Right lobe of liver (tissue), 6 donors: ENCODE results near the gene GOSR2. TPM values are rescaled to one million over a fixed set of nuclear protein-coding genes. Genes with fewer than 3 reads are reported as not detected.

Experiments used
- ATAC-seq, 4 donors: fragments of 200-7000 bp; cut with Tn5 transposase; one replicate each; pipeline ENCODE4 v1.9.1; 2020; ENCODE audit warnings: mild to moderate bottlenecking in 4 of 4, moderate library complexity in 4 of 4
- DNase-seq, 3 donors: peaks; one replicate each; pipeline ENCODE4 v3.0.0-alpha.2; 2020
- H3K27ac ChIP-seq, 3 donors: fragments of 200-600 bp; one replicate each; pipeline ENCODE4 v1.8.0; 2022
- H3K27me3 ChIP-seq, 2 donors: fragments of 200-600 bp; one replicate each; pipeline ENCODE4 v1.8.0; 2022
- H3K36me3 ChIP-seq, 4 donors: fragments of 200-600 bp; sonication (generic) in 1 of 4; one replicate each; pipeline versions ENCODE4 v1.5.1 to v1.8.0; 2017 to 2022; ENCODE audit warnings: control low read depth in 1 of 4
- H3K4me1 ChIP-seq, 4 donors: fragments of 200-600 bp; sonication (generic) in 1 of 4; one replicate each; pipeline versions ENCODE4 v1.5.1 to v1.8.0; 2017 to 2022; ENCODE audit warnings: control low read depth in 1 of 4
- H3K4me3 ChIP-seq, 3 donors: fragments of 200-600 bp; one replicate each; pipeline ENCODE4 v1.8.0; 2022
- H3K9me3 ChIP-seq, 4 donors: fragments of 200-600 bp; sonication (generic) in 1 of 4; one replicate each; pipeline versions ENCODE4 v1.5.1 to v1.8.0; 2017 to 2022; ENCODE audit warnings: control low read depth in 1 of 4
- POLR2A ChIP-seq: fragments of 450-650 bp; IDR thresholded peaks from one replicate; pipeline ENCODE4 v1.6.1; 2017; ENCODE audit warnings: antibody characterized with exemption, mild to moderate bottlenecking
- WGBS: methylation state at CpG from one replicate; pipeline ENCODE4 v1.1.6; 2018; ENCODE audit warnings: low coverage, low lambda C conversion rate; ENCODE audit not compliant: insufficient coverage; ENCODE audit errors: missing lambda C conversion rate; 5-methylcytosine and 5-hydroxymethylcytosine counted together
- intact Hi-C, 2 donors: fragments of 100-400 bp; cut with DNase I; formaldehyde crosslinking; loops; one replicate each; pipeline versions ENCODE4 v1.11.2 to v1.14.1; 2022
- long read RNA-seq: library from polyadenylated mRNA; unstranded; transcript quantifications from one replicate; pipeline ENCODE4 v2.0.0, GENCODE V29; 2019
- total RNA-seq, 6 experiments: library from RNA; depleted of rRNA in 2 of 6; stranded (reverse); fragments of >200 nt in 2 of 6; fragmentation: NEBNext Ultra II Directional in 3 of 6; extraction: Animal tissue kit (Norgen Biotek cat#: 25700) in 3 of 6; gene quantifications; one replicate each; pipeline versions ENCODE4 v1.1.0 to v1.2.4, GENCODE V29; 2016 to 2023
- TF ChIP-seq, protein P1 (sequence below), 4 donors: fragments of 200-600 bp in 3 of 4; fragments of 450-650 bp in 1 of 4; IDR thresholded peaks; one replicate each; pipeline versions ENCODE4 v1.5.1 to v1.8.0; 2016 to 2022; ENCODE audit warnings: antibody characterized with exemption in 4 of 4, mild to moderate bottlenecking in 2 of 4
- donor health status: DM: no; HTN: yes; CAD: no.
- donor health status: DM: no; HTN: no; CAD: no.
- donor health status: DM: no; HTN: no; CAD: no.
- donor health status: DM: no; HTN: yes; CAD: no.
- donor health status: DM: no; HTN: yes; CAD: no.

The GOSR2 gene
- 10 to 100 TPM; 22.9 to 44.1 (median 33.3) TPM for total RNA-seq
- long read RNA-seq, partial matches to known transcripts, result 0 of 3 reads
- long read RNA-seq, other reads (novel, unspliced or antisense), result 0 of 3 reads

DNA sequence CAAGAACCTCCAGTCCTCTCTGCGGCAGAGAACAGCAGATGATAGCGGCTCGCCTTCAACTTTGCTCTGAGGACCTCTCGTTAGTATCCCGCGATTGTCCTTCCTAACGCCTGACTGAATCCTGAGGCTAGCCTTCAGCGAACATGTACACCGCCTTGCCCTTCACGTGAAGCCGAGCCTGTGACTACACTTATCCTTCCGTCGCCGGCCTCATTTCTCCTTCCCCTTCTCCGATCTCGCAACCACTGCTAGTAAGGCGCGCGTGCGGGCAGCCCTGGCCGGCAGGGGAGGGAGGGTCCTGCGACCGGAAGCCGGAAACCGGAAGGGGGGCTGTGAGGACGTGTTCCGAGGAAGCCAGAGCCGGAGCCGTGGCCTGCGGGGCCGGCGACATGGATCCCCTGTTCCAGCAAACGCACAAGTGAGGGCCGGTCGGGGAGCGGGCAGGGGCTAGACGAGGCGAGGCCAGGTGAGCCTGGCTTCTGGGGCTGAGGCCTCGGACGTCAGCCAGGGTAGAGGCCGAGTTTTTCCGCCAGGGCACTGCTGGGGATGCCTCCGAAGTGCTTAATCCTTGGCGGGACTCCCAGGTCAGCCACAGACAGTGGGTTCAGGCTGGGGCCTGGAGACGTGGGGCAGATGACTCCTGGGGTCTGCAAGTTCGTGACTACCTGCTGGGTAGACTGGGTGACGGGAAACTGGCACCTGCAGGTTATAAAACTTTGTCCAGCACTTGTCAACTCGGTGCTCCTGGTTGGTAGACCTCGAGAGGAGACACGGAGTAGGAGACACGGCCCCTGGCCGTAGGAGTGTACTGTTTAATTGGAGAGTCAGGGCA, at the start of gene GOSR2:
Gene GOSR2 (plus strand): TSS at position 357 of the 832 bp plus-strand sequence. CDS start 33 bp downstream, at position 390.
- ATAC-seq (peak; percentile 96 to 98 (median 98)), DNase-seq (peak; percentile 90 to 93 (median 91))
- peaks cover 0 to 29% (median 12%) of the 10 kb centered on the region in 4 donors for H3K4me1 ChIP-seq
- no peaks in the 10 kb centered on the region for H3K9me3 ChIP-seq
- intact Hi-C loops, result no loop called here
- H3K27ac ChIP-seq, result peak within 1 kb of the TSS; percentile 94 to 98 (median 98)
- H3K36me3 ChIP-seq, result no peaks in the 10 kb centered on the region
- H3K4me3 ChIP-seq, result peak within 1 kb of the TSS; percentile 87 to 96 (median 95)
- 0% methylated on average over 18 of the region's 52 CpGs for WGBS
- TF ChIP-seq, protein P1, sequence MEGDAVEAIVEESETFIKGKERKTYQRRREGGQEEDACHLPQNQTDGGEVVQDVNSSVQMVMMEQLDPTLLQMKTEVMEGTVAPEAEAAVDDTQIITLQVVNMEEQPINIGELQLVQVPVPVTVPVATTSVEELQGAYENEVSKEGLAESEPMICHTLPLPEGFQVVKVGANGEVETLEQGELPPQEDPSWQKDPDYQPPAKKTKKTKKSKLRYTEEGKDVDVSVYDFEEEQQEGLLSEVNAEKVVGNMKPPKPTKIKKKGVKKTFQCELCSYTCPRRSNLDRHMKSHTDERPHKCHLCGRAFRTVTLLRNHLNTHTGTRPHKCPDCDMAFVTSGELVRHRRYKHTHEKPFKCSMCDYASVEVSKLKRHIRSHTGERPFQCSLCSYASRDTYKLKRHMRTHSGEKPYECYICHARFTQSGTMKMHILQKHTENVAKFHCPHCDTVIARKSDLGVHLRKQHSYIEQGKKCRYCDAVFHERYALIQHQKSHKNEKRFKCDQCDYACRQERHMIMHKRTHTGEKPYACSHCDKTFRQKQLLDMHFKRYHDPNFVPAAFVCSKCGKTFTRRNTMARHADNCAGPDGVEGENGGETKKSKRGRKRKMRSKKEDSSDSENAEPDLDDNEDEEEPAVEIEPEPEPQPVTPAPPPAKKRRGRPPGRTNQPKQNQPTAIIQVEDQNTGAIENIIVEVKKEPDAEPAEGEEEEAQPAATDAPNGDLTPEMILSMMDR (IDR thresholded peaks at IDR 0.05), result no peak
- TF ChIP-seq POLR2A, result peak; percentile 93
- no peaks in the 10 kb centered on the region for H3K27me3 ChIP-seq

- ATAC-seq (no peak), DNase-seq (no peak)
- 83% methylated on average over 3 of the region's 7 CpGs for WGBS
- TF ChIP-seq POLR2A, result no peak
- TF ChIP-seq, protein P1 (IDR thresholded peaks at IDR 0.05), result no peak
- H3K9me3 ChIP-seq, result no peaks in the 10 kb centered on the region
- no peak overlapping the region for H3K27ac ChIP-seq
- H3K4me3 ChIP-seq, result no peak overlapping the region
- no peaks in the 10 kb centered on the region for H3K36me3 ChIP-seq
- H3K27me3 ChIP-seq, result no peaks in the 10 kb centered on the region
- intact Hi-C loops, result no loop called here
- peaks cover 0 to 6% (median 0%) of the 10 kb centered on the region in 4 donors for H3K4me1 ChIP-seq
These were observed 48.9 kb upstream of the GOSR2 start for GRCh38 chr17:46873941-46874645.

GRCh38 chr17:46874906-46875305, 48.1 kb upstream of the GOSR2 start:
- TF ChIP-seq, protein P1 (IDR thresholded peaks at IDR 0.05), result no peak
- TF ChIP-seq POLR2A, result no peak
- no peaks in the 10 kb centered on the region for H3K36me3 ChIP-seq
- DNase-seq (no peak), ATAC-seq (no peak)
- H3K9me3 ChIP-seq, result no peaks in the 10 kb centered on the region
- WGBS, result 90% methylated on average over 4 of the region's 16 CpGs
- intact Hi-C loops, result no loop called here
- no peak overlapping the region for H3K27ac ChIP-seq
- H3K4me1 ChIP-seq, result peaks cover 0 to 6% (median 0%) of the 10 kb centered on the region in 4 donors
- H3K4me3 ChIP-seq, result no peak overlapping the region
- no peaks in the 10 kb centered on the region for H3K27me3 ChIP-seq

GRCh38 chr17:46875849-46876352, 47.1 kb upstream of the GOSR2 start:
- DNase-seq (no peak), ATAC-seq (peak in 1 of 4 donors; percentile 2)
- Histone ChIP-seq H3K36me3 (no peaks in the 10 kb centered on the region), H3K4me3 (no peak overlapping the region), H3K27me3 (no peaks in the 10 kb centered on the region), H3K9me3 (no peaks in the 10 kb centered on the region), H3K4me1 (peaks cover 0 to under 1% (median 0%) of the 10 kb centered on the region in 4 donors), H3K27ac (no peak overlapping the region)
- WGBS, result 57% methylated on average over 1 of the region's 13 CpGs
- intact Hi-C loops, result no loop called here
- no peak for TF ChIP-seq POLR2A
- TF ChIP-seq, protein P1 (IDR thresholded peaks at IDR 0.05), result no peak
